Measurements from ENCODE around the gene PAWR.

DNA sequence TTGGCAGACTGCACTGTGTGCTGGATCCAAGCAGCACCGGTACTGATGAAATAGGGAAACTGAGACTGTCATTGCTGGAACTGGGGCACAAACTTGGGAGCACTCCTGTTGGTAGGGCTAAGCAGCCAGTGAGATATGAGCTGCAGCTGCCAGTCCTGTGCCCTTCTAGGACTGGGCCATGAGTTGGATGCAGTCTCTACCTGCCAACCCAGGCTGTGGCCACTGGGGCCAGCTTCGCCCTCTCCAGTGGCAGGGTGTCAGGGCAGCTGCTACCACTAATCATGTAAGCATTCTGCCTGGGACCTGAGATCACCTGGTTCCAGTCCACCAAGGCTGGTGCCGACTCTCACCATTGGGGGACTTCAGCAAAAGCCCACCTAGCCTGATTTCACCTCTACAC lies 121.1 kb downstream of the PAWR start:
- TF ChIP-seq, protein P1, sequence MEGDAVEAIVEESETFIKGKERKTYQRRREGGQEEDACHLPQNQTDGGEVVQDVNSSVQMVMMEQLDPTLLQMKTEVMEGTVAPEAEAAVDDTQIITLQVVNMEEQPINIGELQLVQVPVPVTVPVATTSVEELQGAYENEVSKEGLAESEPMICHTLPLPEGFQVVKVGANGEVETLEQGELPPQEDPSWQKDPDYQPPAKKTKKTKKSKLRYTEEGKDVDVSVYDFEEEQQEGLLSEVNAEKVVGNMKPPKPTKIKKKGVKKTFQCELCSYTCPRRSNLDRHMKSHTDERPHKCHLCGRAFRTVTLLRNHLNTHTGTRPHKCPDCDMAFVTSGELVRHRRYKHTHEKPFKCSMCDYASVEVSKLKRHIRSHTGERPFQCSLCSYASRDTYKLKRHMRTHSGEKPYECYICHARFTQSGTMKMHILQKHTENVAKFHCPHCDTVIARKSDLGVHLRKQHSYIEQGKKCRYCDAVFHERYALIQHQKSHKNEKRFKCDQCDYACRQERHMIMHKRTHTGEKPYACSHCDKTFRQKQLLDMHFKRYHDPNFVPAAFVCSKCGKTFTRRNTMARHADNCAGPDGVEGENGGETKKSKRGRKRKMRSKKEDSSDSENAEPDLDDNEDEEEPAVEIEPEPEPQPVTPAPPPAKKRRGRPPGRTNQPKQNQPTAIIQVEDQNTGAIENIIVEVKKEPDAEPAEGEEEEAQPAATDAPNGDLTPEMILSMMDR (conservative IDR thresholded peaks at IDR 0.05) = no peak
- TF ChIP-seq EZH2 (IDR thresholded peaks at IDR 0.05; ENCODE audit: low read depth) = no peak
